PFSK-1 (cell line): ENCODE data around the gene NCK2.

Experiments
- FOXP2 ChIP-seq: optimal IDR thresholded peaks from 2 replicates; pipeline ENCODE3; 2011; ENCODE audit warnings: borderline replicate concordance, control low read depth, inconsistent platforms; ENCODE audit not compliant: insufficient read depth; ENCODE audit errors: extremely low read length, extremely low read depth
- POLR2AphosphoS5 ChIP-seq: IDR thresholded peaks from 2 replicates; pipeline ENCODE4 v1.6.1; 2012; ENCODE audit warnings: low read depth, mild to moderate bottlenecking, control low read depth, low read length, moderate library complexity
- REST ChIP-seq, 2 experiments: IDR thresholded peaks; 2 replicates each; pipeline versions ENCODE4 v1.6.1 to v1.8.0; 2011 to 2012; ENCODE audit warnings: low read depth in 2 of 2, low read length in 2 of 2, control low read depth in 1 of 2, inconsistent platforms in 1 of 2, mild to moderate bottlenecking in 1 of 2, moderate library complexity in 1 of 2; ENCODE audit not compliant: insufficient read depth in 1 of 2
- TAF1 ChIP-seq: IDR thresholded peaks from 2 replicates; pipeline ENCODE4 v1.6.1; 2012; ENCODE audit warnings: low read length, control low read depth, borderline replicate concordance; ENCODE audit not compliant: insufficient read depth

GRCh38 chr2:105894327-105894944, 149.7 kb downstream of the NCK2 start:
- TF ChIP-seq POLR2AphosphoS5 (no peak), TAF1 (no peak), FOXP2 (no peak), REST (IDR thresholded peaks at IDR 0.05; ENCODE audit: insufficient read depth in 1 of 2, low read depth in 2 of 2, low read length in 2 of 2) (no peak)
